B cell (primary cell): Measurements from ENCODE around the gene TAC1.

Experiments used
- CTCF ChIP-seq: fragments of 200-600 bp; IDR thresholded peaks from one replicate; pipeline ENCODE4 v1.8.0; 2022; ENCODE audit warnings: antibody characterized with exemption, mild to moderate bottlenecking
- EZH2 ChIP-seq: IDR thresholded peaks from 2 replicates; pipeline ENCODE4 v1.6.1; 2012; ENCODE audit warnings: borderline replicate concordance, low read depth, mild to moderate bottlenecking, moderate library complexity, low read length; ENCODE audit not compliant: insufficient read depth, poor library complexity, severe bottlenecking

- no peak for TF ChIP-seq CTCF
- TF ChIP-seq EZH2: no peak
Measured at GRCh38 chr7:97693586-97693985, 38.3 kb upstream of the TAC1 start.
